ENCODE measurements around the gene PIF1.

- TF ChIP-seq CTCF (IDR thresholded peaks at IDR 0.05; ENCODE audit: insufficient read depth, low read length) (no peak), GABPA (IDR thresholded peaks at IDR 0.05; ENCODE audit: low read depth) (no peak), SPI1 (IDR thresholded peaks at IDR 0.05; ENCODE audit: borderline replicate concordance, low read depth) (no peak), POLR2AphosphoS5 (IDR thresholded peaks at IDR 0.05; ENCODE audit: low read depth) (no peak)
Measured at GRCh38 chr15:64844576-64845145, 19.2 kb upstream of the PIF1 start.

All from HL-60 (cell line).